ENCODE results near the gene EPS8.
"Not testable (repeated sequence)": the region's sequence is repeated elsewhere in the genome, so short reads cannot be mapped to it uniquely, and the experiment has no call there.

Gene EPS8

GRCh38 chr12:15634010-15634683 is 155.0 kb downstream of the EPS8 start:
- DNase-seq = no peak

GRCh38 chr12:15633201-15633600 is 156.0 kb downstream of the EPS8 start:
- no peak for DNase-seq

- DNase-seq = no peak
Measured at GRCh38 chr12:15632708-15633107, 156.5 kb downstream of the EPS8 start.

DNA sequence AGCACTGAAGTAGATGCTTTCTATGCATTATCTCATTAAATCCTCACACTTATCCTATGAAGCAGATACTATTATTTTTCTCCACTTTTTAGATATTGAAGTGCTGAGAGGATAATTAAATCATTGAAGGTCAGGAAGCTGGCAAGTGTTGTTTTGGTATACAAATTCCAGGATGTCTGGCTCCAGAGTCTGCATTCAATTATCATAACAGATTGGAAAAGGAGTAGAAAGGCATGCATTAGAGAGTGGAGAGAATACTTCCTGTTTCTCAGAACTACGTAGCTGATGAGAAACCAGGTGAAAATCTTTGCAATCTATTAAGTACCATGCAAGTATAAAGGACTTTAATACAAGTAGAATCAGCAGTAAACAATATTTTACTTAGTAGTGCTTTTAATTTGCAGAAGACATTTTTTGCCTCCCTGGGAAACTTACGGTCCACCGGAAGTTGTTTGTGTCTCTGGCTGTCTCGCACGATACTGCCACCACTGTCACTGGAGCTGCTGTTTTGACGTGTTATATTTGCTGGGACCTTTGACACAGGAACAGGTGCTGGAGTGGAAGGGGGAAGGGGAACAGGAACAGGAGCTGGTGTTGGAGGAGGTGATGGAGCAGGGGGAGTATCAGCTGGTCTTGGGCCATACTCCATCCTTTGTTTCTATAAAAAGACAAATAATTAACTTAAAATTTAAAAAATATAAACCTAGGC is 158.0 kb downstream of the EPS8 start:
- no peak for DNase-seq

DNA sequence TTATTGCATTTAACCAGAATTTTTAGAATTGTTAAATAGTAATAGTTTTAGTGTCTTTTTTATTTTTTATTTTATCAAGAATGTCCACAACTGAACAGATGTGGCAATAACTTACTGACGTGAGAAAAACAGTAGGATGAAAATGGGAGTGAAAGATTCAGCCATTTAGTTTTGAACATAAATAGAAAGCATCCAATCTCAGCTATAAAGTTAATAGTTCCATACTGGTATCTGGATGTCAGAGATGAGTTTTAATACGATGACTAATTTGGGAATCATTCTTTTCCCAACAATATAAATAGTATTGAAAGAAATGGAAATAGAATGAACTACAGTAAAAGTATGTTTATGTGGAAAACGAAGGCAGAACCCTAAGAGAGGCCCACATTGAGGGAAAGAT is 159.4 kb downstream of the EPS8 start:
- no peak for DNase-seq

GRCh38 chr12:15629108-15629507 is 160.1 kb downstream of the EPS8 start:
- no peak for DNase-seq

- no peak for DNase-seq
Measured at GRCh38 chr12:15627995-15628945, 160.9 kb downstream of the EPS8 start.

DNA sequence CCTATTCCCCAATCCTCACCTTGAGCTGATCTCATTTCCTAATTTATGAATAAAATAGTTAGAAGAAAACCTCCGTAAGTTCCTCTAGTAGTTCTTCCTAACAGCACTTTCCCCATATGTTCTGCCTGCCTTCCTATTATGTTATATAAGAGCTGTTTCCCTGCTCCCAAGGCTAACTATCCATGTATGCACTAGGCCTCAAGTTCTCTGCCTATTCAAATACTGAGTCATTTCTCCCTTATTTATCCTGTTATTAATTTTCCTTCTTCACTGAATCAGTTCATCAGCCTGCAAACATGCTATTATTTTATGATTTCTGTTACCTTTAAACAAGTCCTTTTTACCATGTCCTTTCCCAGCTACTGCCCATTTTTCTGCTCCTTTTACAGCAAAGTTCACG is 164.1 kb downstream of the EPS8 start:
- DNase-seq = no peak

GRCh38 chr12:15620741-15621539 is 168.2 kb downstream of the EPS8 start:
- no peak for DNase-seq

DNA sequence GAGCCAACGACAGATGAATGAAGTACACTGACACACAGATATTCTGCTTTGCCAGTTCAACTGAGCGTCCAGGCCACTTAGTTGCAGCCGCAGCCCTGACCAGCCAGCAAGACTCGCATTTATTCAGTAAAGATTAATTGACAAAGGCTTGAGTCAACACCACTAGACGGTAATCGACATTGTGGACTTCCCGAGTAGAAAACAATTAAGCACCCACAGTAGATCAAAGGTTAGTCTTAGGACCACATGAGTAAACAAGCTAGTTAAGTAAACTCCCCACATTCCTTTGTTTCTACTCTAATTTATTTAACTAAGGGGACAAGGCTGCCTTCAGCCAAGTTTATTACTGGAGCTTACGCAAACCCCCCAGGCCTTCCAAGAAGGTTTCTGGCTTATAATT is 172.7 kb downstream of the EPS8 start:
- DNase-seq = not testable (repeated sequence)

GRCh38 chr12:15613981-15614380 is 175.2 kb downstream of the EPS8 start:
- DNase-seq = no peak

DNA sequence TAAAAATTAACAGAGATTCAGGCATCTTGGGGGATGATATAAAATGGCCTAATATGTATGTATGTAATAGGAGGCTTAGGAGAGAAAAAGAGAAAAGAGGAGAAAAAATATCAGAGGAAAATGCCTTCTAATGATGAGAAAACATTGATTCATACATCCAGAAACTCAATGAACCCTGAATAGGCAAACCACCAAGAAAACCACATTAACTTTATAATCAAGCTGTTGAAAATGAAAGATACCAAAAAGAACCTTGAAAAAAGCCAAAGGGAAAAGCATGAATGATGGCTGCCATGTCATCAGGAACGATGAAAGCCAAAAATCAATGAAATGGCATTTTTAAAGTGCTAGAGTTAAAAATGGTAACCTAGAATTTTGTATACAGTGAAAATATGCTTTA is 180.2 kb downstream of the EPS8 start:
- no peak for DNase-seq

DNA sequence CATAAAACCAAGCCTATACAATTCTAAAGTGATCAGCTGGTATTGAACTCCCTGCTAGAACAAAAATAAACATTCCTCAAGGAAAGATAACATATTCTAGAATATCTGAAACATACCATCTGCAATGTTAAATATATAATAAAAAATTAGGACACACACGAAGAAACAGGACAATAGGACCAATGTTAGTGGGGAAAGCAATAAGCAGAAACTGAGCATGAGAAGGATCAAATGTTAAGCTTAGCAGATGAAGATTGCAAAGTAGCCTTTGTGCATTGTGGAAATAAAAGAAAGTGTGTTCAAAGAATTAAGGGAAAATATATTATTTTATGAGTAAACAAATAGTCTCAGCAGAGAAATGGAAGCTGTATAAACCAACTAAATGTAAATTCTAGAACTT is 180.8 kb downstream of the EPS8 start:
- DNase-seq = no peak

DNA sequence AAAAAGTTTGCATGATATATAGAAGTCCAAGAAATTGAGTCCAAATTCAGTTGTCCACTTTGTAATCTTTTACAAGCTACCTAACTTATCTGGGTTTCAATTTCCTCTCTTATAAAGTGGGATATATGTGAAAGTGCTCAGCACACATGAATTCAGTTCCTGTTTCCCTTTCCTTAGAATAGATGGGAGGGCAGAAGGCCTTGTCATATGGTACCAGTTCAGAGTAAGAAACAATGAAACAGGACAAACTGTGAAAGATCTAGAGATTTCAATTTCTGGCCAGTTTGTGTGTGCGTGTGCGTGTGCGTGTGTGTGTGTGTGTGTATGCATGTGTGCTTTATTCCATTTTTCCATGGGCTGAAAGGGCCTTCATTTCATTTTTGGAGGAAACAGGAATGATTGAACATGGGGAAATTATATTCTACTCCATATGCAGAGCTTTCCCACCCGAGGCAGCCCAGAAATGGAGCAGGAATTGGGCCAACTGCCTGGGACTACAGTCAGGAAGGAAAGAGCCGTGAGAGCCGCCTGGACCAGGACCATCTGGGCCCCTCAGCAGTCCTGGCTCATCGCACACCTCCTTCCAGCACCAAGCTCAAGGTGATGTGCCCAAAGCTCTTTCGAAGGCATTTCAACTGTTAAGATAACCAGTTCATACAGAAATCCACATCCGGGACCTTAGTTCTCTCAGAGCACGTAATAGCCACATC is 183.2 kb downstream of the EPS8 start:
- no peak for DNase-seq

- DNase-seq = no peak
Measured at GRCh38 chr12:15603474-15604085, 185.6 kb downstream of the EPS8 start.

GRCh38 chr12:15602051-15602672 is 187.0 kb downstream of the EPS8 start:
- no peak for DNase-seq

DNA sequence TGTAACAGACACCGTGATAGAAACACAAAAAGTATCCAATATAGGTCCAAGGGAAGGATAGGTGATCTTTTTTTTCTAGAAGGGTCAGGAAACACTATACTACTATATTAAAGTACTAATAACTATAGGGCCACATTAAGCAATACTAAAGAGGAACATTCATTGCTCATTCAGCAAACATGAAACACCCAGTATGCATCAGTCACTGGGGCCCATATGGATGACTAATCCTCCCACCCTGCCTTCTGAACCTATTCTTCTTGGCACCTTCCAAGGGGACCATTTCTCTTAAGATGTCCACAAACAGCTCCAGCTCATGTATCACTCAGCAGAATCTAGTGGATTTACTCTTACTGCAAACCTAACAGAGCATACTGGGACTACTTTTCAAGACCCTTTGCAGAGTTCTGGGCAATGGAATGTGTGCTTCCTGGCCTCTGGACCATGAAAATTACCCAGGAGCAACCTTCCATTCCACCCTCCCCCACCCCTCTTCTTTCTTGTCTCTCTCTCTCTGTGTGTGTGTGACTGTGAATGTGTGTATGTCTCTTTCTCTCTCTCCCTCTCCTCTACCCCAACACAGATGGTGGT is 187.9 kb downstream of the EPS8 start:
- no peak for DNase-seq

DNA sequence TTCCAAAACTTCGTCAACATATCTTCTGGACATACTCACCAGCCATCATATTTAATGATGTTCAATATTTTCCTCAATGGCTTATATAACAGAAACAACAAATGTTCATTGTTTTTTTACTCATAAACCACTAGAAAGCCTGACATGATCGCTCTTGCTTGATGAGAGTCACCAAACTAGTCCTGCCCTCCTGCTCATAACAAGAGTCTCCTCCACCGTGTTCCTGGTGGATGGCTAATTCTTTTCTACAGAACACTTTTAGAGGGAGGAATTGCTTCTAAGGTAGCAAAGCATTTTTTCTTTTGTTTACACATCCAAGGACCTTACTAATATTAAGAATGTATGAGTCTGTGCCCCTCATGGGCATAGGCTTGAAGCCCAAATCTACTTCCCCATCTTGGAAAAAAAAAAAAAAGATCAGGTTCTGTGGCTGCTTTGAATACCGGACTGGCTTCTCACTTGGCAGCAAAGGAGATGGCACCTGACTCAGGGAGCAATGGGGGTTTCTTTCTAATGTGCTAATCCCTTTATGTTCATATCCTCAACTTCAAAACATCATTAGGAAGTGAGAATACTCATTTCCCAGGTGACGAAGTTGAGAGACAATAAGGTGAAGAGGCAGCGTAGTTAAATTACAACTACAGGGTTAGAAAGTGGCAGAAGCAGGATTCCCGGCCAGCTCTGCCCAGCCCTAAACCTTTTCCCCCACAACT is 188.8 kb downstream of the EPS8 start:
- DNase-seq = no peak

DNA sequence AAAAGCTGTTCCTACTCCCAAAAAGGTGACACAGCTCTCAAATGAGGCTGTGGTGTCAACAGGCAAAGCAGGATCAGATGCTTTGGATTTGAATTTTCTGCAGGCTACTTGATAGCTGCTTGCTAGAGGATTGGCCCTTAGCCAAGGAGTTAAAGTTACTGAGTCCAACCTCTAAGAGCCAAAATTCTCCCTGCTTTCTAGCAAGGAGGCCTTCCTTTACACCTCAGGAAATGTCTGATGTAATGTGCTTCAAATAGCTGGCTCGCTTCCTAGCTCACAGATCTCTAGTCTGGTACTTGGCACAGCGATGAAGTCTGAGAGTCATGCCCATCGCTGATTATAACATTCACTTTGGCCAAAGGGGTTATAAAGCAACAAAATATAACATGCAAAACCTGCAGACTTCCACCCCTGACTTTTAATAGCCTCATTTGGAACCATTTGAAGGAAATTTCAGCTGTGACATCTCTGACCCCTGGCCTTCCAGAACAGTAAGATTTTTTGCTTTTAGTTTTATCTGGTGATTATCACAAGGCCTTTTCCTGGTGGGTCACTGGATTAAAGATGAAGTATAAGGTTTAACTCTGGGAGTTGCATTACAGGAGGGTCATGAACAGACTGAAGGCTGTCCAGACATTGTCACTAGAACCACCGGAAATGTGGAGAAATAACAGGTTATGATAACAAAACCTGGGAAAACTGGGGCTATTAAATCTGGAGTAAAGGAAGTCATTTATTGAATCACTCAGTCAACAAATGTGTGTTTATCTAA is 189.7 kb downstream of the EPS8 start:
- no peak for DNase-seq
